HG02678 (cell line): Measurements from ENCODE around the gene ASB15.
"Not testable (repeated sequence)": the region's sequence is repeated elsewhere in the genome, so short reads cannot be mapped to it uniquely, and the experiment has no call there.

Experiments
- ATAC-seq: cut with Tn5 transposase; IDR thresholded peaks from one replicate; pipeline ENCODE4 v1.9.1; 2021; ENCODE audit warnings: mild to moderate bottlenecking, moderate library complexity; ENCODE audit not compliant: unreplicated experiment

The ASB15 gene

DNA sequence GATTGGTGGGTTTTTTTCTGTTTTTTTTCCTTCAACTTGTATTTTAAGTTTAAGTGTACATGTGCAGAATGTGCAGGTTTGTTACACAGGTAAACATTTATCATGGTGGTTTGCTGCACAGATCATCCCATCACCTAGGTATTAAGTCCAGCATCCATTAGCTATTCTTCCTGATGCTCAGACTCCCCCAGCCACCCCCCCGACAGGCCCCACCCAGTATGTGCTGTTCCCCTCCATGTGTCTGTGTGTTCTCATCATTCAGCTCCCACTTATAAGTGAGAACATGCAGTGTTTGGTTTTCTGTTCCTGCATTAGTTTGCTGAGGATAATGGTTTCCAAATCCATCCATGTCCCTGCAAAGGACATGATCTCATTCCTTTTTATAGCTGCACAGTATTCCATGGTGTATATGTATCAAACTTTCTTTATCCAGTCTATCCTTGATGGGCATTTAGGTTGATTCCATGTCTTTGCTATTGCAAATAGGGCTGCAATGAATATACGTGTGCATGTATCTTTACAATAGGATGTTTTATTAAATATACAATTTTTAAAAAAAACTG is 32.5 kb downstream of the ASB15 start:
- not testable (repeated sequence) for ATAC-seq

DNA sequence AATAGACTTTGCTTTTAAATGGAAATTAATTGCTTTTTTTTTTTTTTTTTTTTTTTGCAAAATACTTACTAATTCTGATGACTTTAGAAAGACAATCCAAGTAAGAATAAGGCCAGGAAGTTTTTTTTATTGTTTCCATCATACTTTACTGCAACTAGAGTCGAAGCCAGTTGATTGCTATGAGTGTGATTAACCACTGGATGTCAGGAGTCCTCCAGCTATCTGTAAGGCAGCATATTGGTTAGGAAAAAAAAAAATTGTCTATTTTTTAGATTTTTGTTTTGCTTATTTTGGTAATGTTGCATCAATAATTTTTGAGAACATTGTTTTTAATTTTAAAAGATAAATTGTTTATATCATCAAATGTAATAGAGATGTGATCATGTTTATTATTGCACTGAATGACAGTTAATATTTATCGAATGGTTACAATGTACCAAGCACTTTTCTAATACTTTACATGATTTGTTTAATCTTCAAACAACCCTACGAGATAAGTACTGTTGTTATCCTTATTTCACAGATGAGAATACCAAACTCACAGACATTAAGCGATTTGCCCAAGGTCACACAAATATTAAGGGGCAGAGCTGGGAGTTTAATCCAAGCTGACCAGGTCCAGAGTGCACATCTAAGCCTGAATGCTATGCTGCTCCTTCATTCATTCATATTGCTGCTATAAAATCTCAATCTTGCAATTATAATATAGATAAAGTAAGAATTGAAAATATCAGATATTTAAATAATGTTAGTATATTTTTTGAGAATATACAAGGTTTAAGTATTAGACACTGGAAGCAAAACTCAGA is 34.1 kb downstream of the ASB15 start:
- ATAC-seq, result no peak

DNA sequence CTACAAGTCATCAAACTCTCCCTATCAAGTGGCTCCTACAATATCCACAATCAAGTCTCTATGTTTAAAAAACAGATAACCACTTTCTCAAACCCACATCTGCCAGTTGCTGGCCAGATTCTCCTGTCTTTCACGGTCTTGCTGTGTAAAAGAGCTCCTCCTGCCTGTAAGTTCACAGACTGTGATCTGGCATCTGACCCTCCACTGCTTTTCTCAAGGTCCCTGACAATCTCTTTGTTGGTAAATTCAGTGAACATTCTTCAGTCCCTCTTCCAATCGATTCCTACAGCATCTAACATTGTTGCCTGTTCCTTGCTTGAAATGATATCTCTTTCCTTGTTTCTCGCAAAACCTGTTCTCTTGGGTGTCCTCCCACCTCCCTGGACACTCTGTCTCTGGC is 35.6 kb downstream of the ASB15 start:
- ATAC-seq, result no peak

GRCh38 chr7:123637878-123638277 is 36.3 kb downstream of the ASB15 start:
- no peak for ATAC-seq

DNA sequence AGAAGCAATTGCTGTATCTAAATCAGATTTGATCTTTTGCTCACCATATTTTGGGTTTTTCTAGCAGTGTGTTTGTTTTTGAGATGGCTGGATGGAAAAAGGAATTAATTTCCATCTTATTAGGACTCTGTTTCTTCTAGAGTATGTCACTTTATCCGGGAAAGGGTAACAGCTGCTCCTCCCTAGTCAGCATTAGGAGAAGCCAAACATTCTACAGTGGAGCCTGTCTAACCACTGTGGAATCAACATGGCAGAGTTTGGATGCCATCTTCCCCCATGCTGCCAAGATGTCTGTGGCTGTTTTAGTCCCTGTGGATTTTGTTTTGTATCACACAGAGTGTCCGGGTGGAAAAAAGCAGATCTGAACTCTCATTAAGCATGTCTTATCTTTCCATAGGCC is 38.0 kb downstream of the ASB15 start:
- ATAC-seq, result no peak

DNA sequence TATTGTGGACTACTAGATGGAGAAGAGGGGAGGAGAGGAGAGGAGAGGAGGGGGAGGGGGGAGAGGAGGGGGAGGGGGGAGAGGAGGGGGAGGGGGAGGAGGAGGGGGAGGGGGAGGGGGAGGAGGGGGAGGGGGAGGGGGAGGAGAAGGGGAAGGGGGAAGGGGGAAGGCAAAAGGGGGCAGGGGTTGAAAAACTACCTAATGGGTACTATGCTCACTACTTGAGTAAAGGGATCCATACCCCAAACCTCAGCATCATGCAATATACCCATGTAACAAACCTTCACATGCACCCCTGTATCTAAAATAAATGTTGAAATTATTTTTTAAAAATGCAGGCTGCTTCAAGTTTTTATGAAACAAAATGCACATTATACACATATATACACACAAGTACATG is 39.0 kb downstream of the ASB15 start:
- ATAC-seq, result no peak

DNA sequence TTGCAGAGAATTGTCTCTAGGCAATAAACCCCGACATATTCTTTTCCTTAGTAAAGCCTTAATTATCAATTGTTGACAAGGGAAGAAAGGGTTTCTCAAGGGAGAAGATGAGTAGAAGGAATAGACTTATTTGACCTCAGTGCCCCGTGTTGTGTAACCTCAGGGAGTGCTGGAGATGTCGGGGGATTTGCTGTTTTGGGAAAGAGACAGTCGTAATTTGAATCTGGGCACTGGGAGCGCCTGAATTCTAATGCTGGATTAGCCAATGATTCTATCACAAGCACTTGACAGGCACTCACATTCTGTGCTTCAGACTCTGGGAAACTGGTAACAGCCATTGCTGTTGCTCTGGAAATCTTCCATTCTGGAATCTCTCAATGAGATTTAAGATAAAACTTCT is 40.3 kb downstream of the ASB15 start:
- no peak for ATAC-seq

GRCh38 chr7:123643495-123644441 is 42.1 kb downstream of the ASB15 start:
- ATAC-seq, result no peak

DNA sequence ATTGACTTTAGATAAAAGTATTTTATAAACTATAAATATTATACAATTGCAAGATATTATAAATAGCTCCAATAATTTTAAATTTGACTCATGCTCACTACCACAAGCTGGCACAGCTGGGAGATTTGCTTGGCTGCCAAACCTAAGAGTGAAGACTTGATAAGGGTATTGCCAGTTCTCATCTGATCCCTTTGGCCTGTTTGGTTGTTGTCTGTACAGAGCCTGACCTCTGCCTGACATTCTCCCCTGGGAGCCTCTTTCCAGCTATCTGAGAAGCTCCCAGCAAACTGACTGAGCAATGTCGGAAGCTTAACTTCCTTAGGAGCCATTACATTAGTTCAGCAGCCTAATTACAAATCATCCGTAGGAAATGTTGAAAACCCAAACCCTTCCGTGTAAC is 43.9 kb downstream of the ASB15 start:
- ATAC-seq, result no peak

- no peak for ATAC-seq
Observed at GRCh38 chr7:123647106-123647730, 45.6 kb downstream of the ASB15 start.

DNA sequence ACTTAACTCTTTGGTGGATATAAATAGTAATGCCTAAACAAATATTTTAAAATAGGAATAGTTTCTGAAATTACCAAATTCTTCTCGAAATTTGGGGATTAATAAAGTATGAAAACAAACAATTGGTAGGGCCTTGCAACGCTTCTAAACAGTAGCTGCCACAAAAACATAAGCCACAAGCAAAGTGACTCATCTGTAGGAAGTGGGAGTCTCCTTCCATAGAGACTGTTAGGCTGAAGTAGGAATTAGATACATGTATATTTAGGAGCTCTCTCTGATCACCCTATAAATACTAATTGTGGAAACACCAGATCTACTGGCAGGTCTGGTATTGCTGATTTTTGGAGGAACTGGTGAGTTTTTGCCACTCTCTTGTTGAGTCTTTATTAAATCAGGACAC is 48.3 kb downstream of the ASB15 start:
- no peak for ATAC-seq

DNA sequence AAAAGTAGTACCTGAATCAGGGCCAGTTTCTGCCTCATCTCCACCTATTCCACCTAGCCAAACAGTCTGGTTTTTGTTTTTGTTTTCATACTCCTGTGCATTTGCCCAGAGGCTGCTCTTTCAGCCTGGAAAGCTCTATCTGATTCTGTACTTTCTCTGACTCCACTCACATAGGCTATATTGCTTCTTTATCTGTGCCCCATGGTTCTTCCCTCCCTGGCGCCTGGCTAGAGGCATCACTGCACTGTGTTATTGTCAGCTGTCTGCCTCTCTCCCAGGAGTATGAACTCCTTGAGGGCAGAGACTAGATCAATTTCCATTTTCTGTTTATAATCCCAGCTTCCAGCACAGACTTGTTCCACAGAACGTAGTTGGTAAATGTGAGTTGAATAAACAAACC is 49.0 kb downstream of the ASB15 start:
- ATAC-seq, result no peak

DNA sequence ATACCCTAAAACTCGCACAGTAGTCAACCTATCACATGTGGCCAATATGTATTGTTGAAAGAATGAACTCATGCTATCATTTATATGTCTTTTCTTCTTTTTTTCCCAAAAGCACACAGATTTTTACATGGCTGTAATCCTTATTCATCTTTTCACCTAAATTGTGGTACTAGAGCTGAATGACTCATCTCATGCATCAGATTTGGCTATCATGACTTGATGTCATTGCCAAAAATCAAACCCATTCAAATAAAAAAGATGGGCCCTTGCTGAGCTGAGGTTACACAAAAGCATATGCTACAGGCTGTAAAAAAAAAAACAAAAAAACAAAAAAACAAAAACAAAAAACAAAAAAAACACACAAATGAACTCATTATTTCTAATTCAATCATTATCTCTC is 50.8 kb downstream of the ASB15 start:
- ATAC-seq, result no peak

GRCh38 chr7:123653162-123653561 is 51.5 kb downstream of the ASB15 start:
- ATAC-seq, result no peak

DNA sequence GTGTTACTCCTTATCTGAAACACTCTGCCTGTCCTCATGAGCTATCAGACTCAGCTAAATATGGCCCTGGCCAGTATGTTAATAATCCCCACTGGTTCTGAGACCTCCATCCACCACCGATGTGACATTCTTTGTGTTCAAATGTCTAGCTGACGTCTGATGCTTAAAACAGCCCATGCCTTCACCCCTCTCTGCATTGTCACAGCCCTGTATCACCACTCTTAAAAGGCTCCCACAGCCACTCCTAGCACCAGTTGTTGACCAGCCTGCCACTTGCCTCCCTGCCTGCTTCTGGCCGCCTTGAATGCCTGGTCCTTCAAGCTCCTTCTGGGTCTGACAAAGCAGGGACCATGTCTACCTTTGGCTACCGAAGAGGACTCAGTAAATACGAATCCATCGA is 54.0 kb downstream of the ASB15 start, which contains the start of gene LMOD2:
LMOD2 (plus strand) TSS at position 253 of the 400 bp plus-strand sequence; CDS start at position 351, 98 bp downstream.
- no peak for ATAC-seq

- no peak for ATAC-seq
Observed at GRCh38 chr7:123656544-123657303, 55.1 kb downstream of the ASB15 start.

GRCh38 chr7:123657304-123657685 is 55.7 kb downstream of the ASB15 start:
- no peak for ATAC-seq

- ATAC-seq, result no peak
Observed at GRCh38 chr7:123658023-123658422, 56.4 kb downstream of the ASB15 start.

- ATAC-seq, result no peak
Observed at GRCh38 chr7:123660514-123661354, 59.1 kb downstream of the ASB15 start.
